ENCODE results near the gene RRBP1. TPM values are rescaled to one million over a fixed set of nuclear protein-coding genes. Genes with fewer than 3 reads are reported as not detected.

RRBP1 gene
- total and polyA plus RNA-seq, 2 of the 4 experiments (the other 2 are of a cell fraction) = 90.2 to 136 TPM

DNA sequence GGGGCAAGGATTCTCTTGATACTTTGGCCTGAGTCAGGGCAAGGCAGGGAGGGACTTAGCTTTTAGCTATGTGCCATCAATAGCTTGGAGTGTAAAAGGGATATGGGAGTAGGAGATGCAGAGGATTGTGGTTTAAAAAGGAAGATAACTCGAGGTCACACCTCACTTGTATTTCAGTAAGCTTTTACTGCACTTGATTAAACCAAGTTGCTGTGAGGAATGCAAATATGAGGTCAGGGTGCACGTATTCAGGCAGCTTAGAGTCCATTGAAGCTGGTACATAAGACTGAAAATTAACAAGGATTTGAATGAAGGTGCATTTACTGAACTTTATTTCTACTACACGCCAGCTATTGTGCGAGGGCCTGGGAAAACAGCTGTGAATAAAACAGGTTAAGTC, 80.1 kb downstream of the RRBP1 start:
- Histone ChIP-seq H3K79me1 (ENCODE audit: low read depth in 1 of 2, low read length in 2 of 2) (peaks cover 16 to 66% of the 10 kb centered on the region in 2 experiments), H2BK15ac (ENCODE audit: low read depth, low read length) (no peak overlapping the region), H3K9me3 (ENCODE audit: control insufficient read depth, insufficient read depth, low read length) (no peaks in the 10 kb centered on the region), H2AK9ac (replicated peaks; ENCODE audit: low read depth, low read length, poor library complexity) (no peak overlapping the region), H4K20me1 (ENCODE audit: insufficient read depth, low read length) (peaks cover 74% of the 10 kb centered on the region), H4K5ac (ENCODE audit: low read depth, low read length) (no peak overlapping the region), H3K4me3 (ENCODE audit: insufficient read depth, low read depth, low read length) (no peak overlapping the region), H2BK5ac (ENCODE audit: low read depth, low read length, poor library complexity, severe bottlenecking) (no peak overlapping the region), H2AK5ac (ENCODE audit: low read depth, low read length) (no peak overlapping the region), H4K8ac (ENCODE audit: low read depth in 2 of 2, low read length in 2 of 2) (no peak overlapping the region), H3K23ac (ENCODE audit: low read depth, low read length) (peak overlapping the region; percentile 44), H3K4me2 (ENCODE audit: low read depth, low read length) (no peak overlapping the region), H3K4ac (ENCODE audit: low read depth, low read length) (no peak overlapping the region), H3K56ac (ENCODE audit: extremely low read depth, insufficient read depth, low read length) (no peak overlapping the region), H2BK120ac (ENCODE audit: low read depth, low read length) (no peak overlapping the region), H4K91ac (ENCODE audit: insufficient read depth, low read depth, low read length) (no peak overlapping the region), H3K9ac (ENCODE audit: low read depth, low read length) (no peak overlapping the region), H2AFZ (replicated peaks; ENCODE audit: low read length, poor library complexity) (no peak overlapping the region), H3K18ac (ENCODE audit: low read depth, low read length) (no peak overlapping the region), H3K9me1 (ENCODE audit: insufficient read depth, low read length) (peaks cover 15% of the 10 kb centered on the region), H3K36me3 (ENCODE audit: control insufficient read depth, insufficient read depth, low read length) (peaks cover 26% of the 10 kb centered on the region), H3K27ac (ENCODE audit: insufficient read depth, low read length) (no peak overlapping the region), H2BK20ac (ENCODE audit: low read depth, low read length) (no peak overlapping the region), H3K14ac (replicated peaks; ENCODE audit: low read depth, low read length) (no peak overlapping the region), H3K4me1 (ENCODE audit: control insufficient read depth, insufficient read depth, low read length) (peaks cover 10% of the 10 kb centered on the region), H3K27me3 (ENCODE audit: control insufficient read depth, insufficient read depth, low read length) (no peaks in the 10 kb centered on the region)
- DNase-seq (no peak), ATAC-seq (ENCODE audit: low read depth) (no peak)
- no TSS peak for BruUV-seq (replicated peaks)
- intact Hi-C loops (cut with micrococcal nuclease) = no loop called here
- dilution Hi-C loops (cut with HindIII; ENCODE audit: low sequenced_read_pairs, unreplicated experiment) = no loop called here
- WGBS, 2 experiments (ENCODE audit: extremely low coverage in 2 of 2, insufficient read length in 1 of 2) = no CpG with 5 or more reads among the region's 4 CpGs
- TF ChIP-seq CEBPB (IDR thresholded peaks at IDR 0.05; ENCODE audit: low read depth, low read length) = no peak
- no peak for TF ChIP-seq BHLHE40 (IDR thresholded peaks at IDR 0.05; ENCODE audit: low read depth, low read length)
- TF ChIP-seq SMC3 (IDR thresholded peaks at IDR 0.05; ENCODE audit: low read depth, low read length) = no peak
- TF ChIP-seq USF2 (IDR thresholded peaks at IDR 0.05; ENCODE audit: low read depth, low read length) = no peak
- in situ Hi-C loops (cut with MboI; ENCODE audit: low sequenced_read_pairs) = no loop called here
- POLR2A ChIA-PET (ENCODE audit: unreplicated experiment) = no interaction called here
- CTCF ChIA-PET = interaction anchor here (1.0 to 1.3 kb wide), 2 partner anchors 61 to 97 kb away, joined by 3 read pairs; no protein-coding TSS in a partner anchor
